PFSK-1 (cell line): Measurements from ENCODE around the gene GET4.

ENCODE experiments used
- FOXP2 ChIP-seq: optimal IDR thresholded peaks from 2 replicates; pipeline ENCODE3; 2011; ENCODE audit warnings: borderline replicate concordance, control low read depth, inconsistent platforms; ENCODE audit not compliant: insufficient read depth; ENCODE audit errors: extremely low read length, extremely low read depth
- POLR2AphosphoS5 ChIP-seq: IDR thresholded peaks from 2 replicates; pipeline ENCODE4 v1.6.1; 2012; ENCODE audit warnings: low read depth, mild to moderate bottlenecking, control low read depth, low read length, moderate library complexity
- REST ChIP-seq, 2 experiments: IDR thresholded peaks; 2 replicates each; pipeline versions ENCODE4 v1.6.1 to v1.8.0; 2011 to 2012; ENCODE audit warnings: low read depth in 2 of 2, low read length in 2 of 2, control low read depth in 1 of 2, inconsistent platforms in 1 of 2, mild to moderate bottlenecking in 1 of 2, moderate library complexity in 1 of 2; ENCODE audit not compliant: insufficient read depth in 1 of 2
- SIN3A ChIP-seq: IDR thresholded peaks from 2 replicates; pipeline ENCODE4 v1.6.1; 2012; ENCODE audit warnings: mild to moderate bottlenecking, low read length, moderate library complexity, borderline replicate concordance; ENCODE audit not compliant: insufficient read depth
- TAF1 ChIP-seq: IDR thresholded peaks from 2 replicates; pipeline ENCODE4 v1.6.1; 2012; ENCODE audit warnings: low read length, control low read depth, borderline replicate concordance; ENCODE audit not compliant: insufficient read depth

GET4 gene

GRCh38 chr7:869348-869747 lies 7.0 kb upstream of the GET4 start:
- no peak for TF ChIP-seq SIN3A
- no peak for TF ChIP-seq REST (IDR thresholded peaks at IDR 0.05; ENCODE audit: insufficient read depth in 1 of 2, low read depth in 2 of 2, low read length in 2 of 2)
- no peak for TF ChIP-seq TAF1
- no peak for TF ChIP-seq POLR2AphosphoS5
- no peak for TF ChIP-seq FOXP2

GRCh38 chr7:871900-872537 lies 4.3 kb upstream of the GET4 start:
- TF ChIP-seq FOXP2 (no peak), SIN3A (no peak), POLR2AphosphoS5 (no peak), TAF1 (no peak), REST (IDR thresholded peaks at IDR 0.05; ENCODE audit: insufficient read depth in 1 of 2, low read depth in 2 of 2, low read length in 2 of 2) (no peak)

DNA sequence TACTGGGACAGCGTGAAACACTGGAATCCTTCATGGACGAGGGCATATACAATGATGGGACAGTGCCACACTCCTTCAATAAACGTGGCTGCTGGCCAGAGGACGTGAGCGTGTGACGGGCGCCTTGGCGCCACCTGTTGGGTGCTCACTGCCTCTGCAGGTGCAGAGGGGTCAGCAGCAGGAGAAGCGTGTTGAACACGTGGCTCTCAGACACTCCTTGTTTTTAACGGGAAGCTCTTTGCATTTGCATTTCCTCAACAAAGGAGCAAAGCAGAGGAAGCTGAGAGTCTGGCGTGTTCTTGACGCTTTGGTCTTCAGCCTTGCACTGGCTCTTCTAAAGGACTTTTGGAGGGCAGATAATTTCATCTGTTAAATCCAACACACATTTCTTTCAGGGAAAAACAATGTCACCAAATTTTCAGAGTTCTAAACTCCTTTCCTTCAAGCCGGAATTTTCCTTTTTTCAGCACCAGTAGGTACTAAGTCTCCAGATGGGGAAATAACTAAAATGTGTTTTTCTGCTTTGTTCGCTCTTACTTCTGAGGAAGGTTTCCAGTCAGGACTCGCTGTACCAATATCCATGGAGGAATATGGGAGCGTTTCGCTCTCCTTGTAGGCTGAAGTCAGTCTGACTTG lies 2.9 kb upstream of the GET4 start:
- TF ChIP-seq POLR2AphosphoS5 (no peak), REST (IDR thresholded peaks at IDR 0.05; ENCODE audit: insufficient read depth in 1 of 2, low read depth in 2 of 2, low read length in 2 of 2) (peak in 1 of 2 experiments; percentile 41; a peak in 1 of 4 replicates), SIN3A (peak; percentile 98), TAF1 (no peak), FOXP2 (peak; percentile 84)

DNA sequence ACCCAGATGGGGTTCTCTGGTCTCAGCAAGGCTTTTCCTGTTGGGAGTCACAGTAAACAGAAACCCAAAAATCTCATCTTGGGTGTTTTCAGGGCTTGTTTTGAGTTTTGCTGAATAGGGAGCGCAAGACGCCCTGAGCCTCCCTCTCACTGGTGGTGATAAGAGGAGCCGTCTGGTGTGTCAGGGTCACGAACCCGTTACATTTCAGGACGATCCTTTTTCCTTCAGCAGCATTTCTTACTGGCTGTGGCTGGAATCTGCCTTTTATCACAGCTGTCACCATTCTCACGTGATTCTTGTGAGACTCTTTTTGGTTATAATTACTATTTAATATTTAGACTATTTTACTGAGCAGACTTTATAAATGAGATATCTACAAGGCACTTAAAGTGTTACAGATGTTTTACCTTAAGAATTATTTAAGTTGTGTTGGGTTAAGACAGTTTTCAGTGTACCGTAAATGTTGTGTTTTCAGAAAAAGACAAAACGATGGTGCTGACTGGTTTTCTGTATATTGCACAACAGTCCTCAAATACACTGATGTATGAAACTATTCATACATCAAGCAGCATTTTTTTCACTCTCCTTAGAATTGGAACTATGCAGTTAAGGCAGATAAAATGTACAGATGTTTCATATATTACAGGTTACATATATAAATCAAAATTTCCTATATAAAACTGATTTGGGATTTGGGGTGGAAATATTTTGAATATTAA lies 2.2 kb upstream of the GET4 start:
- TF ChIP-seq TAF1 (no peak), REST (IDR thresholded peaks at IDR 0.05; ENCODE audit: insufficient read depth in 1 of 2, low read depth in 2 of 2, low read length in 2 of 2) (no peak), FOXP2 (no peak), POLR2AphosphoS5 (no peak), SIN3A (no peak)
